HEK293 (cell line): ENCODE results near the gene E2F1.
A peak's percentile ranks its signal among the peaks of the same experiment; 100 is the strongest.

Experiments
- ATF2 ChIP-seq: fragments of 450-650 bp; formaldehyde crosslinking; IDR thresholded peaks from 2 replicates; pipeline ENCODE4 v1.5.1; 2016; ENCODE audit warnings: missing biosample characterization, missing genetic modification characterization, low read depth
- CTCF ChIP-seq: fragments of 450-650 bp; formaldehyde crosslinking; IDR thresholded peaks from 2 replicates; pipeline ENCODE4 v1.5.1; 2016; ENCODE audit warnings: missing biosample characterization, missing genetic modification characterization
- ELK4 ChIP-seq: IDR thresholded peaks from 2 replicates; pipeline ENCODE4 v1.6.1; 2011; ENCODE audit warnings: mild to moderate bottlenecking, low read depth, low read length, borderline replicate concordance
- GFI1B ChIP-seq: fragments of 450-650 bp; formaldehyde crosslinking; IDR thresholded peaks from 2 replicates; pipeline ENCODE4 v1.5.1; 2016; ENCODE audit warnings: missing biosample characterization, missing genetic modification characterization
- KLF7 ChIP-seq: fragments of 450-650 bp; formaldehyde crosslinking; IDR thresholded peaks from 2 replicates; pipeline ENCODE4 v1.5.1; 2016; ENCODE audit warnings: missing biosample characterization, missing genetic modification characterization, borderline replicate concordance
- KLF8 ChIP-seq: fragments of 450-650 bp; formaldehyde crosslinking; IDR thresholded peaks from 2 replicates; pipeline ENCODE4 v1.5.1; 2016; ENCODE audit warnings: missing biosample characterization, missing genetic modification characterization
- KLF9 ChIP-seq: fragments of 450-650 bp; formaldehyde crosslinking; IDR thresholded peaks from 2 replicates; pipeline ENCODE4 v1.5.1; 2016; ENCODE audit warnings: missing biosample characterization, missing genetic modification characterization, low read depth
- SETDB1 ChIP-seq: IDR thresholded peaks from one replicate; pipeline ENCODE4 v1.6.1; 2017; ENCODE audit warnings: mild to moderate bottlenecking, low read length, moderate library complexity, mixed read lengths; ENCODE audit not compliant: insufficient read length
- SP2 ChIP-seq: fragments of 450-650 bp; formaldehyde crosslinking; IDR thresholded peaks from 2 replicates; pipeline ENCODE4 v1.5.1; 2016; ENCODE audit warnings: missing biosample characterization, missing genetic modification characterization
- SP7 ChIP-seq: fragments of 450-650 bp; formaldehyde crosslinking; IDR thresholded peaks from 2 replicates; pipeline ENCODE4 v1.5.1; 2016; ENCODE audit warnings: missing biosample characterization, missing genetic modification characterization
- YY1 ChIP-seq: fragments of 450-650 bp; formaldehyde crosslinking; IDR thresholded peaks from 2 replicates; pipeline ENCODE4 v1.5.1; 2018; ENCODE audit warnings: missing biosample characterization, missing genetic modification characterization
- ZBTB17 ChIP-seq: fragments of 450-650 bp; formaldehyde crosslinking; IDR thresholded peaks from 2 replicates; pipeline ENCODE4 v1.5.1; 2016; ENCODE audit warnings: missing biosample characterization, missing genetic modification characterization
- ZFP37 ChIP-seq: fragments of 450-650 bp; formaldehyde crosslinking; IDR thresholded peaks from 2 replicates; pipeline ENCODE4 v1.5.1; 2016; ENCODE audit warnings: missing biosample characterization, missing genetic modification characterization
- ZIC2 ChIP-seq: fragments of 450-650 bp; formaldehyde crosslinking; IDR thresholded peaks from 2 replicates; pipeline ENCODE4 v1.5.1; 2016; ENCODE audit warnings: missing biosample characterization, missing genetic modification characterization
- ZNF140 ChIP-seq: fragments of 450-650 bp; formaldehyde crosslinking; IDR thresholded peaks from 2 replicates; pipeline ENCODE4 v1.5.1; 2016; ENCODE audit warnings: missing biosample characterization, missing genetic modification characterization
- ZNF239 ChIP-seq: fragments of 450-650 bp; formaldehyde crosslinking; IDR thresholded peaks from 2 replicates; pipeline ENCODE4 v1.5.1; 2016; ENCODE audit warnings: missing biosample characterization, missing genetic modification characterization
- ZNF311 ChIP-seq: fragments of 450-650 bp; formaldehyde crosslinking; IDR thresholded peaks from 2 replicates; pipeline ENCODE4 v1.5.1; 2017; ENCODE audit warnings: missing biosample characterization, missing genetic modification characterization, borderline replicate concordance
- ZNF398 ChIP-seq: fragments of 450-650 bp; formaldehyde crosslinking; IDR thresholded peaks from 2 replicates; pipeline ENCODE4 v1.5.1; 2017; ENCODE audit warnings: missing biosample characterization, missing genetic modification characterization
- ZNF423 ChIP-seq: fragments of 450-650 bp; formaldehyde crosslinking; IDR thresholded peaks from 2 replicates; pipeline ENCODE4 v1.5.1; 2016; ENCODE audit warnings: missing biosample characterization, missing genetic modification characterization
- ZNF426 ChIP-seq: fragments of 450-650 bp; formaldehyde crosslinking; IDR thresholded peaks from 2 replicates; pipeline ENCODE4 v1.5.1; 2017; ENCODE audit warnings: missing biosample characterization, missing genetic modification characterization, mild to moderate bottlenecking, inconsistent platforms, moderate library complexity
- ZNF433 ChIP-seq: fragments of 450-650 bp; formaldehyde crosslinking; IDR thresholded peaks from 2 replicates; pipeline ENCODE4 v1.5.1; 2016; ENCODE audit warnings: missing biosample characterization, missing genetic modification characterization, low read depth
- ZNF510 ChIP-seq: fragments of 450-650 bp; formaldehyde crosslinking; IDR thresholded peaks from 2 replicates; pipeline ENCODE4 v1.5.1; 2018; ENCODE audit warnings: mild to moderate bottlenecking, missing genetic modification characterization, missing biosample characterization; ENCODE audit not compliant: insufficient replicate concordance
- ZNF530 ChIP-seq: fragments of 450-650 bp; formaldehyde crosslinking; IDR thresholded peaks from 2 replicates; pipeline ENCODE4 v1.5.1; 2016; ENCODE audit warnings: low read depth, missing biosample characterization, missing genetic modification characterization
- ZNF549 ChIP-seq: fragments of 450-650 bp; IDR thresholded peaks from 2 replicates; pipeline ENCODE4 v1.5.1; 2018; ENCODE audit warnings: missing biosample characterization, missing genetic modification characterization, mild to moderate bottlenecking, inconsistent platforms, moderate library complexity
- ZNF596 ChIP-seq: fragments of 450-650 bp; IDR thresholded peaks from 2 replicates; pipeline ENCODE4 v1.5.0; 2018; ENCODE audit warnings: missing biosample characterization, mild to moderate bottlenecking, missing genetic modification characterization, moderate library complexity
- ZNF621 ChIP-seq: fragments of 450-650 bp; formaldehyde crosslinking; IDR thresholded peaks from 2 replicates; pipeline ENCODE4 v1.5.1; 2017; ENCODE audit warnings: missing biosample characterization, missing genetic modification characterization
- ZNF626 ChIP-seq: fragments of 450-650 bp; sonication (Bioruptor Pico); formaldehyde crosslinking; IDR thresholded peaks from 2 replicates; pipeline ENCODE4 v1.5.1; 2018; ENCODE audit warnings: missing biosample characterization, missing genetic modification characterization, inconsistent platforms
- ZNF791 ChIP-seq: fragments of 450-650 bp; formaldehyde crosslinking; IDR thresholded peaks from 2 replicates; pipeline ENCODE4 v1.5.1; 2016; ENCODE audit warnings: missing biosample characterization, missing genetic modification characterization
- ZNF830 ChIP-seq: fragments of 450-650 bp; IDR thresholded peaks from 2 replicates; pipeline ENCODE4 v1.5.0; 2018; ENCODE audit warnings: missing biosample characterization, missing genetic modification characterization, low read depth, mild to moderate bottlenecking, moderate library complexity
- ZNF837 ChIP-seq: fragments of 450-650 bp; formaldehyde crosslinking; IDR thresholded peaks from 2 replicates; pipeline ENCODE4 v1.5.1; 2016; ENCODE audit warnings: missing biosample characterization, missing genetic modification characterization
- ZSCAN16 ChIP-seq: fragments of 450-650 bp; formaldehyde crosslinking; IDR thresholded peaks from 2 replicates; pipeline ENCODE4 v1.5.1; 2016; ENCODE audit warnings: missing biosample characterization, missing genetic modification characterization
- ZSCAN30 ChIP-seq: fragments of 450-650 bp; IDR thresholded peaks from 2 replicates; pipeline ENCODE4 v1.5.1; 2018; ENCODE audit warnings: missing biosample characterization, mild to moderate bottlenecking, missing genetic modification characterization, moderate library complexity
- ZSCAN4 ChIP-seq: fragments of 450-650 bp; formaldehyde crosslinking; IDR thresholded peaks from 2 replicates; pipeline ENCODE4 v1.5.1; 2017; ENCODE audit warnings: missing biosample characterization, missing genetic modification characterization

E2F1 gene

GRCh38 chr20:33663161-33664084 is 22.8 kb downstream of the E2F1 start (continued):
- TF ChIP-seq ZSCAN30 (tag by site-specific recombination) = peak; percentile 93
- no peak for TF ChIP-seq ZNF426 (tag by site-specific recombination)
- TF ChIP-seq ZNF239 (tag by site-specific recombination) = no peak
- 0 out of 2 replicates have a peak, but pooled peaks have one; percentile 34 for TF ChIP-seq YY1 (tag by site-specific recombination)
- no peak for TF ChIP-seq ZNF549 (tag by site-specific recombination)
- TF ChIP-seq ZNF510 = no peak
- TF ChIP-seq ZNF140 = no peak
- TF ChIP-seq ZNF398 (tag by site-specific recombination) = no peak
- no peak for TF ChIP-seq SETDB1
- no peak for TF ChIP-seq ZNF830 (tag by site-specific recombination)
- TF ChIP-seq CTCF (tag by site-specific recombination) = 0 out of 2 replicates have a peak, but pooled peaks have one; percentile 14
- peak; percentile 66 for TF ChIP-seq ZIC2 (tag by site-specific recombination)
- 0 out of 2 replicates have a peak, but pooled peaks have one; percentile 49 for TF ChIP-seq ZNF837 (tag by site-specific recombination)
- no peak for TF ChIP-seq ZNF621
- TF ChIP-seq SP2 = peak; percentile 58
- no peak for TF ChIP-seq ZNF596
- no peak for TF ChIP-seq ZNF791 (tag by site-specific recombination)
- peak; percentile 52; the same call in 1 of the 2 replicates for TF ChIP-seq ELK4
- TF ChIP-seq ZSCAN4 = no peak
- TF ChIP-seq ZBTB17 (tag by site-specific recombination) = peak; percentile 60
- TF ChIP-seq ZNF530 (tag by site-specific recombination) = no peak
- TF ChIP-seq ZSCAN16 = peak; percentile 21; the same call in 1 of the 2 replicates
- no peak for TF ChIP-seq ZNF433 (tag by site-specific recombination)
- peak; percentile 34 for TF ChIP-seq SP7 (tag by site-specific recombination)
- no peak for TF ChIP-seq GFI1B (tag by site-specific recombination)
- peak; percentile 72; the same call in 1 of the 2 replicates for TF ChIP-seq KLF8
- TF ChIP-seq ZNF423 (tag by site-specific recombination) = no peak
- TF ChIP-seq ZFP37 (tag by site-specific recombination) = peak; percentile 59; the same call in 1 of the 2 replicates
- 0 out of 2 replicates have a peak, but pooled peaks have one; percentile 36 for TF ChIP-seq KLF7 (tag by site-specific recombination)
- peak; percentile 71 for TF ChIP-seq KLF9
- no peak for TF ChIP-seq ZNF626 (tag by site-specific recombination)
- TF ChIP-seq ZNF311 (tag by site-specific recombination) = no peak
- TF ChIP-seq ATF2 (tag by site-specific recombination) = no peak
